ENCODE results near the gene SPEM1.

DNA sequence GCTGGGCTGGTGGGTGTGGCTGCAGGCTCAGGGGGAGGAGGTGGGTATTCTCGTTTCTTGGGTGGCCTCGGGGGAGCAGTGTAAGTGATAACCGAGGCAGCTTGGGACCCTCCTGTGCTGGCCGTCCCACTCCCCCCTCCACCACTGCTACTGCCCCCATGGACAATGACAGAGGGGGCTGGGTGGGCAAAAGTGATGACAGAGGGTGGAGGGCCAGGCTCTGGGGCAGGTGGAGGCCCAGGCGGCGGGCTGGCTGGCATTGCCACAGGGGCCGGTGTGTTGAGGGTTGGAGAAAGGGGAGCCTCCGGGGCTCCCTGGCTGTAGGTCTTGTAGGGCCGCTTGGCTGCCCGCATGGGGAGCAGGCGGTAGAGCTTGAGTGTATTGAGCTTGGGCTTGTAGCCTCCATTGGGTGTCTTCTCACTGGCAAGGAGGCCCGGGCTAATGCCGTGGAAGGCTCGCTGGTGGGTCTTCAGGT lies 43.3 kb downstream of the SPEM1 start:
- TF ChIP-seq, protein P1, sequence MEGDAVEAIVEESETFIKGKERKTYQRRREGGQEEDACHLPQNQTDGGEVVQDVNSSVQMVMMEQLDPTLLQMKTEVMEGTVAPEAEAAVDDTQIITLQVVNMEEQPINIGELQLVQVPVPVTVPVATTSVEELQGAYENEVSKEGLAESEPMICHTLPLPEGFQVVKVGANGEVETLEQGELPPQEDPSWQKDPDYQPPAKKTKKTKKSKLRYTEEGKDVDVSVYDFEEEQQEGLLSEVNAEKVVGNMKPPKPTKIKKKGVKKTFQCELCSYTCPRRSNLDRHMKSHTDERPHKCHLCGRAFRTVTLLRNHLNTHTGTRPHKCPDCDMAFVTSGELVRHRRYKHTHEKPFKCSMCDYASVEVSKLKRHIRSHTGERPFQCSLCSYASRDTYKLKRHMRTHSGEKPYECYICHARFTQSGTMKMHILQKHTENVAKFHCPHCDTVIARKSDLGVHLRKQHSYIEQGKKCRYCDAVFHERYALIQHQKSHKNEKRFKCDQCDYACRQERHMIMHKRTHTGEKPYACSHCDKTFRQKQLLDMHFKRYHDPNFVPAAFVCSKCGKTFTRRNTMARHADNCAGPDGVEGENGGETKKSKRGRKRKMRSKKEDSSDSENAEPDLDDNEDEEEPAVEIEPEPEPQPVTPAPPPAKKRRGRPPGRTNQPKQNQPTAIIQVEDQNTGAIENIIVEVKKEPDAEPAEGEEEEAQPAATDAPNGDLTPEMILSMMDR (IDR thresholded peaks at IDR 0.05) = no peak
- TF ChIP-seq POLR2A (IDR thresholded peaks at IDR 0.05) (no peak), EP300 (IDR thresholded peaks at IDR 0.05) (no peak)

Measured in tibial nerve (tissue), 4 donors.